Endometrial microvascular endothelial cells (primary cell): ENCODE measurements around the gene COQ8B. TPM values are rescaled to one million over a fixed set of nuclear protein-coding genes. Genes with fewer than 3 reads are reported as not detected.

Experiments
- in situ Hi-C: cut with HindIII; loops from 2 replicates; pipeline ENCODE4 v1.10.0; 2017; ENCODE audit warnings: low sequenced_read_pairs, low pct_unique_long_range_greater_than_20kb; ENCODE audit errors: inconsistent ontology term
- total RNA-seq: library from RNA; depleted of rRNA; stranded (reverse); fragments of >200 nt; gene quantifications from one replicate; pipeline ENCODE4 v1.2.3, GENCODE V29; 2015; ENCODE audit errors: inconsistent ontology term

The COQ8B gene
- total RNA-seq, 1 donor from 2014 or later = 26.2 TPM

DNA sequence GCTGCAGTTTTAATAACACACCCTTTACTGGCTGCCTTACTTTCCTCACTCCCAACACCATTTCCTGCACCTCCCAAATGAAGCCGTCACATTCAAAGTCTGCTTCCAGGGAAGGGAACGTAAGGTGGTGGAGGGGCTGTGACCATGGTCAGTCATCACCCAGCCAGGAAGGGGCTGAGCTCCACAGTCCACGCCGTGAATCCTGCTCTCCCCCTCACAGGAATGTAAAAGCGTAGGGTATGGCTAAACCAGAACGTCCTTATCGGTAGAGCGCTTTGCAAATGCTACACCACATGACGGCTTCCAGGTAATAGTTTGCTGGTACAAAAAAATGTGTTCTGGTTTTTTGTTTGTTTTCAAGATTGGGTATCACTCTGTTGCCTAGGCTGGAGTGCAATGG is 33.2 kb downstream of the COQ8B start:
- in situ Hi-C loops = no loop called here

DNA sequence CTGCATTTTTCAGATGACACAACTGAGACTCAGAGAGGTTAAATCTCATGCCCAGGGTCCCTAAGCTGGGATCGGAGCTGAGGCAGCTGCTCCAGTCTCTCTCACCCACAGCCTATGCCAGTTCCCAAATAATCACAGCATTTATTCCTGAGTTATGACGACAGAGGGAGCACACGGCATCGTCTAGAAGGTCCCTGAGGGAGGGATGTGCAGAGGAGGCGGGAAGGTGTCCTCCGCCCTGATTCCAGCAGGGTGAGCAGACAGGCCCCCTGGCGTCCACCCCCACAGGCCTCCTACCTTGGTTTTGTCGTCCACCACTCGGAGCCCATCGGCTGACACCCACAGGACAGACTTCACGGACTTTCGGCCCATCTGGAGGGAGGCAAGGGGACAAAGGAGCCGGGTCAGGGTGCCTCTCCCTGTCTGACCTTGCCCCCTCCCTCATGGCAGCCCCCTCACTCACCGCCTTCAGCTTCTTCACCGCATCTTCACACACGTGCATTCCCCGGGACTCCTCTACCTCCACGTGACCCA is 34.2 kb downstream of the COQ8B start:
- in situ Hi-C loops = no loop called here

DNA sequence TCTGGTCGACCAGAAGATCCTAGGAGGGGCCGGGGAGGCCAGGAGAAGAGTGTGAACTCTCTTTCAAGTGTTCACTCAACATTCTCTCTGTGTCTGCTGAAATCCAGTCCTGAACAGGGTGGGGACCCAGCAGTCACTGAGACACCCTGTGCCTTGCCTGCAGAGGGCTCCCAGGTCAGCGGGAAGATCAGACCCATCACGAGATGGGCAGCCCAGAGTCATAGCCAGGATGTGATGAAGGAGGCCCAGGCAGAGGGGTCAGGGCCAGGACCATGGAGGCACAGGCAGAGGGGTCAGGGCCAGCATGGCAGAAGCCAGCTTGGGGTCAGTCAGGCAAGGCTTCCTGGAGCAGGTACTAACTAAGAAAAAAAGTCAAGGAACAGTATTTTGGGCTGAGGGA is 35.6 kb downstream of the COQ8B start:
- in situ Hi-C loops = no loop called here

DNA sequence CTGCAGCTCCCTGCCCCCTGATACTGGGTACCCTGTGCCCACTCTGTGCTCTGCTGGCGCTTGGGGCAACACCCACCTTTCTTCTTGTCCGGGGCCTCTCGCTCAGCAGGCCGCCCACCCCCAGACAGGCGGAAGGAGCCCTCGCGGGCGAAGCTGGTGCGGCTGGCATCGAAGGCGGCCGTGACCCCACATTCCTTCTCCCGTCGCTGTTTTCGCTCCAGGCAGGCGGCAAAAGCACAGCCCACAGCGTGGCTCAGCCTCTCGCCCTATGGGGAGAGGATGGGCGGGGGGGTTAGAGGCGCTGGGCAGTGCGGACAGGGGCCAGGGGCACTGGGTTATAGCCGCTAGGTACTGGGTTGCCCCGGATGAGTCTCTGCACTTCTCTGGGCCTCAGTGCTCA is 39.5 kb downstream of the COQ8B start:
- in situ Hi-C loops = no loop called here

DNA sequence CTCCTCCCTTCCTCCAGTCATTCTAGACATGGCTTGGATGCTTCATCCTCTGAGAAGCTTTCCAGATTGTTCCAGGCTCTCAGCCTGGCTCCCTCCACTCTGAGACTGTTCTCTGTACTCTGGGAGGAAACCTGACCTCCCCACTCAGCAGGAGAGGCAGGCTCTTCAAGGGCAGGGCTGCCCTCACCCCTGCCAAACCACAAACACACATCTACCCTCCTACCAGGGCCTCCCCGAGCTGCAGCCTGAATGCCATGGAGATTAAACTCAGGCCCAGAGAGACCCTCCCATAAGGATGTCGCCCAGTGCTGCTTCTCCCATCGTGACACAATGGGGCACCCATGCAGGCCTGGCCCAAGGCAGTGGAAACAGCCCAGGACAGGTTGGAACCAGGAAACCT is 42.4 kb downstream of the COQ8B start:
- in situ Hi-C loops = no loop called here

DNA sequence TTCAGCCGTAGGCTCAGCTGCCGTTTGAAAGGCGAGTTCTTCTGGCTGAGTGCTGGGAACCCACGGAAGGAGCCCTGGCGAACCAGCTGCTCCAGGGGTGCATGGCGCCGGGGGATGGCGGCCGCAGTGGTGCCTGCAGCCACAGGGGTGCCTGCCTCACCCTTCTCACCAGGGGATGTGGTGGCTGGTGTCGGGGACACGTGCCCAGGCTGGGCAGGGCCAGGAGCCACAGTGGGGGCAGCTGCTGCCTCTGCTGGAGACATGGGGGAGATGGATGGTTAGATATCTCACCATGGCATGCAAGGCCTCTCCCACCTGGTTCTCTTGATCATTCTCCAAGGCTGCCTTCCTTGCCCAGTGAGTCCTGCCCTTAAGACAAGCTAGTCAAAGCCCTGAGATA is 43.3 kb downstream of the COQ8B start:
- in situ Hi-C loops = no loop called here

DNA sequence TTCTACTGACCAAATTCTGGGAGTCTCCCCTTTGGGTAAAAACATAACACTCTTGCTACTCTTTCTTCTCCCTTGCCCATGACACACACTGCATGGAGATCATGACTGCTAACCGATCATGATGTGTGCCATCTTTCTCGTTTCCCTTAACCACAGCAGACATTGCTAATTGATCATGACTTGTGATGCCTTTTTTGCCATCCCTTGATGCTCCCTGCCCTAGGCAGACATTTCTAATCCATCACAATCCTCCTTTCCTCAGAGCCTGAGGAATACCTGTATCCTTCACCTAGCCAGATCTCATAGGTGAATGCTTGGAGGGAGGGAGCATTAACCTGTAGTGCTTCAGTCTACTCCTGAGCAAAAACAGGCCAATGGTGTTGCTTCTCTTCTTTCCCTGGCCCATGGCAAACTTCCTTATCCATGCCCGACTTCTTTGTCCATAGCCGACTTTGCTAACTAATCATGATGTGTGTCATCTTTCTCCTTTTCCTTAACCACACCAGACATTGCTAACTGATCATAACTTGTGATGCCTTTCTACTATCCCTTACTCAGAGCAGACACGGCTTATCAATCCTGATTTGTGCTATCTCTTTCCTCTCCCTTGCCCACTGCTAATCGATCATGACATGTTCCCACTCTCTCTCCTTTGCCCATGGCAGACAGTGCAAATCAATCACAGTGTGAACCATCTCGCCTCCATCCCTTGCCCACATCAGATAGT is 44.0 kb downstream of the COQ8B start:
- in situ Hi-C loops = no loop called here

DNA sequence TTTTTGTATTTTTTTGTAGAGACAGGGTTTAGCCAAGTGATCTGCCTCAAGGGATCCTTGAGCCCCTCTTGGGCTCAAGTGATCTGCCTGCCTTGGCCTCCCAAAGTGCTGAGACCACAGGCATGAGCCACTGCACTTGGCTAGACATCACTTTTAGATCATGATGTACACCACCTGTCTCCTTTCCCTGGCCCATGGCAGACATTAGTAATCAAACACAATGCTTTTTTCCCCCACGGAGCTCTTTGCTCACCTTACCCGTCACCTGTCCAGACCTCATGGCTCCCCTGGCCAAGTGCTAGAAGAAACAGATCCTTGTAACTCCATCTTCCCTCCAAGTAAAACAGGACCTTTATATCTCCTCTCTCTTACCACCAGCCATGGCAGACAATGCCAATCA is 44.6 kb downstream of the COQ8B start:
- in situ Hi-C loops = no loop called here

DNA sequence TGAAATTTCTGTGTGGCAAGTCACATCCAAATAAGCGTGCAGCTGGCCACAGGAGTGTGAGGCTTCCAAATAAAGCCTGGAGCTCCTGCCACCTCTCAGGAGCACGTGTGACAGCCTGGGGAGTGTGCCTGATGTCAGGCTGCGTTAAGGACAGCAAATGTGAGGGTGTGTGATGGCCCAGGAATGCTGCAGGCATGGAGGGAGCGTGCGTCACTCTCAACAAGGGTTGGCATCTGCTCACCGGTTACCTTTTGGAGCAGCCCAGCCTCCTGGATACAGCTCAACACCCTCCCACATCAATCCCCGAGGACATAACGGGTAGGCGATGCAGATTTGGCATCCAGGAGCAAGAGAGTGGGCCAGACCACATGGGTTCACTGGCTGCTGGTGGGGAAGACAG is 45.3 kb downstream of the COQ8B start:
- in situ Hi-C loops = no loop called here

DNA sequence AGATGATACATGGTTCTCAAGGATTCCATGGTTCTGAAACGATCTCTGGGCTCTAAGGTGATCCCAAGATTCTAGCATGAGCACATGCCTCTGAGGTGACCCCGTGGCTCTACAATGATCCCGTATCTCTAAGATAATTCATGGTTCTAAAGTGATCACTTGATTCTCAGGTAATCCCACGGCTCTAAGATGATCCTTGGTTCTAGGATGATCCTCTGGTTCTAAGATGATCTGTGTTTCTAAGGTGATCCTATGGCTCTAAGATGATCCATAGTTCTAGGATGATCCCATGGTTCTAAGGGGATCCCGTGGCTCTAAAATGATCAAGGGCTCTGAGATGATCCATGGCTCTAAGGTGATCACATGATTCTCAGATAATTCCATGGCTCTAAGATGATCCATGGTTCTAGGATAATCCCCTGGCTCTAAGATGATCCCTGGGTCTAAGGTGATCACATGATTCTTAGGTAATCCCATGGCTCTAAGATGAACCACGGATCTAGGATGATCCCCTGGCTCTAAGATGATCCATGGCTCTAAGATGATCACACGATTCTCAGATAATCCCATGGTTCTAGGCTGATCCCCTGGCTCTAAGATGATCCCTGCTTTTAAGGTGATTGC is 47.6 kb downstream of the COQ8B start:
- in situ Hi-C loops = no loop called here

DNA sequence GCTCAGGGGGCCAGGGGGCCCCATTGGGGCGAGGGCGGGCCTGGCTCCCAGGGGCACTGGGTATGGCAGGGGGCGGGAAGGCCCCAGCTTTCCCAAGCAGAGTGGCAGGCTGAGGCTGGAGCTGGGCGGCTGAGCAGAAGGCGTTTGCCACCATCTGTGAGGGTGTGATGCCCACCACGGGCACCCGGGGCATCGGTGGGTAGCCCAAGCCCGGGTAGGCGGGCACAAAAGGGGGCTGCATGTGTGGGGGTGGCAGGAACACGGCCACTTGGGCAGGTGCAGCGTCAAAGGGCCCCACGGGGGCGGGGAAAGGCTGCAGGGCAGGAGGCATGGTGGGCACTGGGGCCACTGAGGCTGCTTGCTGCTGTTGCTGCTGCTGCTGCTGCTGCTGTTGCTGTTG is 49.1 kb downstream of the COQ8B start:
- in situ Hi-C loops = no loop called here

DNA sequence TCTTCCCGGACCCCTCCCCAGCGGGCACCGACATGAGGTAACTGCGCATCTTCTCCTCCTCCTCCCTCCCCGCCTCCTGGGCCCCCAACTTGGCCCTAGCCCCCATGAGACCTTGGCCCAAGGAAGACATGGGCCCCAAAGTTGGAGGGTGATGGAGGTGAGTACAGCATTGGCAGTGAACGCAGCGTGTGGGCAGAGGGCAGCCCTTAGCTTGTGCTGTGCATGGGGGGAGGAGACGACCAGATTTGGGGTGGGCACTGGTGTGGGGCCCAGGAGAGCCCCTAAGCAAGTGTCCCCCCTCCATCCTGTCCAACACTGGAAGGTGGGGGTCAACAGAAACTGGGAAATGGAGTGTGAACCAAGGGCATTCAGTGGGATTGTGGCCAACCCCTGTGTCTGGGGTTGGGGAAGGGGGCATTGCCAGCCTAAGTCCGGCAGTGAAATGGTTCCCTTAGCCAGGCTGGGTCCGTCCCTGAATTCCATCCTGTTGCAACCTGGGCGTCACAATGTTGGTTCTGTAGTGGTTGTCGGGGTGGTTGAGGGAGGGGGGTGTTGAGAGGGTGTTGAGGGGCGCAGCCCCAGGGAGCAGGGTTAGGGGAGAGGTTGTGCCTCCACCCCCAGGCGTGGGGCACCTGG is 49.8 kb downstream of the COQ8B start:
- in situ Hi-C loops = no loop called here

DNA sequence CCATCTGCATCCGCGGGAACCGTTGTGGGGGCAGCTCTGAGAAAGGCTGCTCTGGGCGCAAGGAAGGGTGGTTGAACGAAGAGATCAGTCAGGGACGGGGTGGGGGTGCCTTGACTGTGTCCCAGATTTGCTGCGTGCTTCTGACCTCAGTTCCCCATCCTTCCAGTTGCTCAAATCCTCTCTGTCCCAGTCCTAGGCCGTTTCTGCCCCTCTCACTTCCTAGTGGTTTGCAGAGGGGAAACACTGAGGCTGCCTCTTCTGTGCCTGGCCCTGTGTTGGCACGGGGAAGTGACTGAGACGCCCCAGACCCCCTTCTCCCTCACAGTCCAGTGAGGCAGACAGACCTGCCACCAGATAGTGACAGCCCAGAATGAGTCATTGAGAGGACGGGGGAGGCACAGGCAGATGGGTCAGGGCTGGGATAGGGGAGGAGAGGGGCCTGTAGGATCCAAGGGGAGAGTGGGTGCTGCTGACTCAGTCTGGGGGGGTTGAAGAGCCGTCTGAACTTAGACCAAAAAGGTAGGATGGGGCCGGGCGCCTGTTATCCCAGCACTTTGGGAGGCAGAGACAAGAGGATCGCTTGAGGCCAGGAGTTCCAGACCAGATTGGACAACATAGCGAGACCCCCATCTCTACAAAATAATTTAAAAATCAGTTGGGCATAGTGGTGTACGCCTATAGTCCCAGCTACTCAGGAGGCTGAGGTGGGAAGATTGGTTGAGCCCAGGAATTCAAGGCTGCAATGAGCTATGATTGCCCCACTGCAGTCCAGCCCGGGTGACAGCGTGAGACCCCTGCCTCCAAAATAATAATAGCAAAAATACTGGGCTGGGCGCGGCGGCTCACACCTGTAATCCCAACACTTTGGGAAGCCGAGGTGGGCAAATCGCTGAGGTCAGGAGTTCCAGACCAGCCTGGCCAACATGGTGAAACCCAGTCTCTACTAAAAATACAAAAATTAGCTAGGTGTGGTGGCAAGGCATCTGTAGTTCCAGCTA is 52.7 kb downstream of the COQ8B start:
- in situ Hi-C loops = no loop called here

DNA sequence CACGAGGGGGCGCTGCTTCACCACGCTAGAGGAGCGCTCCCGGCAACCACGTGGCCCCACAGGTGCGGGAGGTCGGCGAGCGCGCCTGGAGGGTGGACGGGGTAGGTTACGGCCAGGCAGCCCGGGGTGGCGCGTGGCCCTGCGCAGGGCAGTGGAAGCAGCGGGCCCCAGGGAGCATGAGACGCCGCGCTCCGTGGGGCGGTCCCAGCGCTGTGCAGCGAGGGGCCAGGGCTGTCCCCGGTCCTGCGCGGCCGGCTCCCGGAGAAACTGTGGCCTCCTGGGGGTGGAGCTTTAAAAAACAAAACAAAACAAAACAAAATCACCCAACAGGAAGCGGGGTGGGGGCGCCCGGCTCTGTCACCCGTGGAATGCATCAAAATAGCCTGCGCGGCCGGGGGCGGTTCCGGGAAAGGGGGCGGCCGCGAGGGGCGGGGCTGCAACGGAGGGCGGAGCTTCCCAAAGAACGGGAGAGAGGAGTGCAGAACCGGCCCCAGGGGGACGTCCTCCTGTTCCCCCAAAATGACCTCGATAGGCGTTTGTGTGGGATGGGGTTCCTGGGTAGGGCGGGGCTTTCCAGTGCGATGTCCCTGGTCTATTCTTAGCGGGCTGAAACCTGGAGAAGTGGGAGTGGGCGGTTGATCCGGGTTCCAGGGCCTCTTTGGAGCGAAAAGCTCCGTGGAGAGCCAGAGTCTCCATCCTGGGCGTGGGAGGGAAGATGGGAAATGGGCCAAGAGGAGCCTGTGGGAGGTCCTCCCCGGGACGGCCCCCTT is 53.6 kb downstream of the COQ8B start:
- in situ Hi-C loops = no loop called here

DNA sequence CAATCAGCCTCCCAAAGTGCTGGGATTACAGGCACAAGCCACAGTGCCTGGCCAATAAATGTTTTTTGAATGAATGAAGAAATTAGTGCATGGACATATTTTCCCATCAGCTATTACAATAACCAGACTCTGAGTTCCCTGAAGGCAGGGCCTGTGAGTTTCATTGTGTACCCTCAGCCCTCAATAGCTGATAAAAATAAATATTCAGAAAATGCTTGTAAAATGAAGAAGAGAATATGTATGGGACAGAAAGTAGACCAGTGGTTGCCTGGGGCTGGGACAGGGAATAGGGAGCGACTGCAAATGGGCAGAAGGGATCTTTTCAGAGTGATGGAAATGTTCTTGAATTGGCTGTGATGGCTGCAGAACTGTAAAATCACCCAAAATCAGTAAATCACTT is 55.1 kb downstream of the COQ8B start:
- in situ Hi-C loops = no loop called here

DNA sequence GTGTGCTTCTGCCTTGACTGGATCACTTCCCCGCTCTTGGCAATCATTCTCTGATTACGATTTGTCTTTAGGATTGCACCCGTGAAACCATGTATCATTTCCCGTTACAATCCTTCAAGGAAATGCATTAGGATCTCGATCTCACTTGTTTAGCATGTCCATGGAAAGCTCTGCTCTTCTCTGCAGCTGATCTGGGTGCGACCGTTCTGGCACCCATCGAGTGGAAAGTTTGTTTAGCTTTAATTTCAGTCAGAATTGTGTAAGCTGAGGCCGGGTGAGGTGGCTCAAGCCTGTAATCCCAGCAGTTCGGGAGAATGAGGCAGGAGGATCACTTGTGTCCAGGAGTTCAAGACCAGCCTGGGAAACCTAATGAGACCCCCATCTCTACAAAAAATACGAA is 57.1 kb downstream of the COQ8B start:
- in situ Hi-C loops = no loop called here

DNA sequence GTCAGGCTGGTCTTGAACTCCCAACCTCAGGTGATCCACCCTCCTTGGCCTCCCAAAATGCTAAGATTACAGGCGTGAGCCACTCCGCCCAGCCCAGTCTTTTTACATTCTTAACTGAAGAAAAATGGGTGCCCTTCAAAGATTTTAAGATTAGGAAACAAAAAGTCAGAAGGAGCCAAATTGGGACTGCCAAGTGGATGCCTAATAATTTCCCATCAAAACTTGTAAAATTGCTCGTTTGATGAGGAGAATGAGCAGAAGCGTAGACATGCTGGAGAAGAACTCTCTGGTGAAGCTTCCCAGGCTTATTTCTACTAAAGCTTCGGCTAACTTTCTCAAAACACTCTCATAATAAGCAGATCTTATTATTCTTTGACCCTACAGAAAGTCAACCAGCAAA is 57.6 kb downstream of the COQ8B start:
- in situ Hi-C loops = no loop called here

DNA sequence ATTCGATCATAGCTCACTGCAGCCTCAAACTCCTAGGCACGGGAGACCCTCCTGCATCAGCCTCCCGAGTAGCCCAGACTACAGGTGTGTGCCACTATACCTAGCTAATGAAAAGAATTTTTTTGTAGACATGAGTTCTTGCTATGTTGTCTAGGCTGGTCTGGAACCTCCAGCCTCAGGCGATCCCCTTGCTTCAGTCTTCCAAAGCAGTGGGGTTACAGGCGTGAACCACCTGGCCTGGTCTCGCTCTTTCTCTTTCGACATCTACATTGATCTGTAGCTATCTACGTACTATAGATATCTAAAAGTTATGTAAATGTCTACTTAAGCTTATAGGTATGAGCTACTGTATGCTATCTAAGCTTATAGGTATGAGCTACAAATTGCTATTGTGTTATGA is 58.7 kb downstream of the COQ8B start:
- in situ Hi-C loops = no loop called here
